Measurements from ENCODE around the gene SPRYD3.

Gene SPRYD3

GRCh38 chr12:53025250-53025649, 53.9 kb downstream of the SPRYD3 start:
- no peak for TF ChIP-seq CTCF (IDR thresholded peaks at IDR 0.05)

- no peak for TF ChIP-seq CTCF (IDR thresholded peaks at IDR 0.05)
Observed at GRCh38 chr12:53014709-53015108, 64.5 kb downstream of the SPRYD3 start.
